Endothelial cell of umbilical vein (primary cell): Measurements from ENCODE around the gene C1orf174. TPM values are rescaled to one million over a fixed set of nuclear protein-coding genes. Genes with fewer than 3 reads are reported as not detected.

Experiments used
- BruUV-seq: library from RNA; stranded (reverse); fragments of 400-500 nt; replicated peaks from 2 replicates; lab custom pipeline; 2021; lab: Mats Ljungman, UMichigan
- CTCF ChIA-PET: fragments of 300-600, 350-600 bp; sonication (Branson Sonifier 250); formaldehyde crosslinking; loops from one replicate; lab custom pipeline; 2021; ENCODE audit warnings: antibody characterized with exemption, inconsistent platforms; lab: Charles Lee
- POLR2A ChIA-PET: fragments of 300-600, 350-600 bp; sonication (Branson Sonifier 250); formaldehyde crosslinking; loops from one replicate; lab custom pipeline; 2021; ENCODE audit warnings: antibody characterized with exemption, inconsistent platforms; lab: Charles Lee
- DNase-seq: peaks from one replicate; pipeline ENCODE4 v3.0.0-alpha.2; 2011; ENCODE audit warnings: low read depth, low spot score
- FAIRE-seq: peaks from 2 replicates; lab custom pipeline; 2011; peaks lifted over from hg19 to GRCh38; lab: Jason Lieb, UNC
- H2AFZ ChIP-seq: 2 replicates; pipeline ENCODE4 v1.6.0; 2012; ENCODE audit warnings: low read depth, low read length, control low read depth, inconsistent platforms
- H3K27ac ChIP-seq: 2 replicates; pipeline ENCODE4 v1.5.1; 2011; ENCODE audit warnings: low read depth, mild to moderate bottlenecking, control low read depth, low read length, moderate library complexity; ENCODE audit not compliant: insufficient read depth
- H3K27me3 ChIP-seq, 2 experiments: 2 replicates each; pipeline versions ENCODE4 v1.6.0 to v1.6.1; 2011; ENCODE audit warnings: low read length in 2 of 2, mixed read lengths in 1 of 2; ENCODE audit not compliant: control insufficient read depth in 2 of 2, insufficient read depth in 2 of 2
- H3K36me3 ChIP-seq, 2 experiments: 2 replicates in 1 of 2; 3 replicates in 1 of 2; pipeline ENCODE4 v1.5.1; 2011; ENCODE audit warnings: low read length in 2 of 2, mild to moderate bottlenecking in 1 of 2, moderate library complexity in 1 of 2; ENCODE audit not compliant: control insufficient read depth in 2 of 2, insufficient read depth in 2 of 2; ENCODE audit errors: extremely low read depth in 1 of 2
- H3K4me1 ChIP-seq: 3 replicates; pipeline ENCODE4 v1.5.1; 2011; ENCODE audit warnings: mild to moderate bottlenecking, low read length; ENCODE audit not compliant: control insufficient read depth, insufficient read depth; ENCODE audit errors: extremely low read depth
- H3K4me2 ChIP-seq: 2 replicates; pipeline ENCODE4 v1.6.1; 2011; ENCODE audit warnings: low read length, control low read depth, mixed read lengths; ENCODE audit not compliant: insufficient read depth
- H3K4me3 ChIP-seq, 3 experiments: fragments of 200-600 bp in 1 of 3; sonication (generic), shearing (Covaris generic) in 1 of 3; replicated peaks in 1 of 3; 2 replicates each; pipeline ENCODE4 v1.5.1; 2011 to 2016; ENCODE audit warnings: control low read depth in 3 of 3, low read length in 3 of 3, mild to moderate bottlenecking in 2 of 3, inconsistent platforms in 1 of 3, low read depth in 1 of 3, moderate library complexity in 1 of 3; ENCODE audit not compliant: insufficient read depth in 1 of 3
- H3K79me2 ChIP-seq: 2 replicates; pipeline ENCODE4 v1.6.0; 2012; ENCODE audit warnings: low read length, inconsistent platforms; ENCODE audit not compliant: control insufficient read depth, insufficient read depth
- H3K9ac ChIP-seq: replicated peaks from 2 replicates; pipeline ENCODE3; 2011; ENCODE audit warnings: low read length, control low read depth; ENCODE audit not compliant: insufficient read depth; ENCODE audit errors: extremely low read depth
- H3K9me1 ChIP-seq: replicated peaks from 3 replicates; pipeline ENCODE4 v1.6.0; 2011; ENCODE audit warnings: mild to moderate bottlenecking, low read length; ENCODE audit not compliant: control insufficient read depth, insufficient read depth; ENCODE audit errors: extremely low read depth
- H3K9me3 ChIP-seq: replicated peaks from 2 replicates; pipeline ENCODE4 v1.5.1; 2012; ENCODE audit warnings: low read length, inconsistent platforms; ENCODE audit not compliant: control insufficient read depth, insufficient read depth
- H4K20me1 ChIP-seq: replicated peaks from 2 replicates; pipeline ENCODE3; 2011; ENCODE audit warnings: mild to moderate bottlenecking, low read length; ENCODE audit not compliant: control insufficient read depth, insufficient read depth; ENCODE audit errors: extremely low read depth
- EZH2 ChIP-seq: IDR thresholded peaks from 2 replicates; pipeline ENCODE4 v1.6.1; 2012; ENCODE audit warnings: borderline replicate concordance, low read depth, mild to moderate bottlenecking, moderate library complexity, low read length, inconsistent platforms; ENCODE audit not compliant: severe bottlenecking
- FOS ChIP-seq: IDR thresholded peaks from 2 replicates; pipeline ENCODE4 v1.6.1; 2011; ENCODE audit warnings: mild to moderate bottlenecking, low read length, moderate library complexity, borderline replicate concordance; ENCODE audit not compliant: insufficient read depth
- GATA2 ChIP-seq: IDR thresholded peaks from 2 replicates; pipeline ENCODE4 v1.7.0; 2011; ENCODE audit warnings: low read depth, mild to moderate bottlenecking, moderate library complexity, mixed read lengths, low read length; ENCODE audit not compliant: insufficient read length, insufficient read depth
- JUN ChIP-seq: IDR thresholded peaks from 2 replicates; pipeline ENCODE4 v1.6.1; 2011; ENCODE audit warnings: borderline replicate concordance, low read depth; ENCODE audit not compliant: insufficient read length, insufficient read depth
- MYC ChIP-seq: IDR thresholded peaks from one replicate; pipeline ENCODE4 v1.6.1; 2011; ENCODE audit warnings: mild to moderate bottlenecking, low read depth, low read length
- POLR2A ChIP-seq: IDR thresholded peaks from 2 replicates; pipeline ENCODE4 v1.6.1; 2012; ENCODE audit warnings: low read depth, mild to moderate bottlenecking, control low read depth, low read length
- POLR2AphosphoS5 ChIP-seq: IDR thresholded peaks from 2 replicates; pipeline ENCODE4 v1.6.1; 2012; ENCODE audit warnings: low read depth, mild to moderate bottlenecking, control low read depth, low read length, moderate library complexity; ENCODE audit not compliant: insufficient read depth
- dilution Hi-C: fragments of 300-500 bp; cut with MboI; formaldehyde crosslinking; loops from one replicate; pipeline ENCODE4 v1.15.0; 2019; ENCODE audit warnings: low sequenced_read_pairs; ENCODE audit not compliant: extremely low pct_ligation_motif_present
- intact Hi-C: fragments of 100-400 bp; cut with micrococcal nuclease; formaldehyde crosslinking; loops from one replicate; pipeline ENCODE4 v1.10.0; 2022
- polyA plus RNA-seq, 4 experiments: library from polyadenylated mRNA; depleted of rRNA in 3 of 4; stranded (reverse) in 3 of 4; unstranded in 1 of 4; fragments of >200 nt; gene quantifications; 2 replicates each; pipeline versions ENCODE4 v1.2.1 to v1.2.3, GENCODE V29; 2011 to 2012; ENCODE audit warnings: missing spikeins in 1 of 4
- total RNA-seq: library from RNA; stranded (reverse); gene quantifications from 2 replicates; pipeline ENCODE4 v1.2.3, GENCODE V29; 2021
- TF ChIP-seq, protein P1 (sequence below), 2 donors: IDR thresholded peaks; 1 replicate in 1 of 2; 2 replicates in 1 of 2; pipeline ENCODE4 v1.5.1; 2011; ENCODE audit warnings: low read length in 2 of 2, mild to moderate bottlenecking in 2 of 2, moderate library complexity in 2 of 2, control low read depth in 1 of 2, inconsistent platforms in 1 of 2, low read depth in 1 of 2; ENCODE audit not compliant: insufficient read depth in 1 of 2; ENCODE audit errors: extremely low read depth in 1 of 2
- TF ChIP-seq, protein P2 (sequence below): IDR thresholded peaks from 2 replicates; pipeline ENCODE4 v1.6.1; 2011; ENCODE audit not compliant: insufficient read depth, insufficient read length

The C1orf174 gene
- total and polyA plus RNA-seq, 2 donors (not counting 3 experiments of a cell fraction or from before 2014, with no cell fraction given): 28.0 to 31.7 TPM

DNA sequence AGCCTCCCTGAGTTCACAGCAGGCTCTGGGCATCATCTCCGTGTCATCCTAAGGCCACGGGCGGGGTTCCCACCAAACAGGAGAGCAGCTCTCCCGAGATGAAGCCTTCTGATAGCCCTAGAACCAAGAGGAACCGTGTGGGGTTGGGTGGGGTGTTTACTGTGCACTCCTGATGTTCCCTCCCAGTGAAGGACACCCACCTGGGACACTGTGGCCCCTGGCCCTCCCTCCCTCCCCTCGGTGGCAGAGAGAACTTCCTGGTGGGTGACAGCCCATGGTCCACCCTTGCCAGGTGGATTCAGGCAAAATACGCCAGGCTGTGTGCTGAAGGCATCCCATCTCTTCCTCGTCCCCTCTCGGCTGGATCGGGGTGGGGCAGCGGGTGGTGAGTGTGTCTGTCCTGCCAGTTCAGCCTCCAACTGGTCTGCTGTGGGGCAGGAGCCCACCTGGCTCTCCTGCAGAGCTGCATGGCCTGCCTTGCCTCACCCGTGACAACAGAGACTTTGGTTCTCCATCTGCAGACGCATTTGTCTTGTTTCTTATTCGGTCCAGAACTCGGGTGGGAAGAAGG lies 15.6 kb upstream of the C1orf174 start:
- Histone ChIP-seq H3K9me3 (no peaks in the 10 kb centered on the region), H3K27me3 (peaks cover 0 to under 1% of the 10 kb centered on the region in 2 experiments), H3K9ac (no peak overlapping the region), H3K36me3 (no peaks in the 10 kb centered on the region), H2AFZ (no peak overlapping the region), H3K4me1 (no peaks in the 10 kb centered on the region), H3K79me2 (no peaks in the 10 kb centered on the region), H3K4me3 (no peak overlapping the region), H4K20me1 (no peaks in the 10 kb centered on the region), H3K4me2 (no peak overlapping the region), H3K9me1 (no peaks in the 10 kb centered on the region), H3K27ac (no peak overlapping the region)
- FAIRE-seq (no peak), DNase-seq (no peak)
- CTCF ChIA-PET: no interaction called here
- no TSS peak for BruUV-seq
- dilution Hi-C loops (no loop called here), intact Hi-C loops (no loop called here)
- no peak for TF ChIP-seq POLR2AphosphoS5
- no peak for TF ChIP-seq EZH2
- no peak for TF ChIP-seq POLR2A
- TF ChIP-seq JUN: no peak
- TF ChIP-seq MYC: no peak
- TF ChIP-seq GATA2: no peak
- POLR2A ChIA-PET: no interaction called here

DNA sequence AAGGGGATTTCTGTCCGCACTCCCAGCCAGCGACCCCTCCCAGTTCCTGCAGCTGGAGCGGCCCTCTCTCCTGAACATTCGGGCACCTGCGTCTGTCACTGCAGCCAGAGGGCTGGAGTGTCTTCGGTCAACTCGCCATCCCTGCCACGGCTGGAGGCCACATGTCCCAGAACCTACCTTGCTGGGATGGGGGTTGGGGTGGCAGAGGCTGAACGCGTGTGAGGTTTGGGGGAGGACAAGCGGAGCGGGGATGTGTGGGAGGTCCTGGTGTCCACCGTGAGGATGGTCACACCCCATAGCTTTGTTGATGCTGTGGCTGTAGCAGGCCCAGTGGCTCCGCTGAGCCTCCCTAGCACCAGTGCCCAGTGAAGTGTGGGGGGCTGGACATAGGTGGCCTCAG lies 14.8 kb upstream of the C1orf174 start:
- dilution Hi-C loops: no loop called here
- H3K4me3 ChIP-seq: no peak overlapping the region
- H3K27ac ChIP-seq: no peak overlapping the region
- DNase-seq (no peak), FAIRE-seq (no peak)
- H3K4me2 ChIP-seq: no peak overlapping the region
- intact Hi-C loops: no loop called here
- no peaks in the 10 kb centered on the region for H3K9me3 ChIP-seq
- peaks cover 0 to 1% of the 10 kb centered on the region in 2 experiments for H3K27me3 ChIP-seq
- TF ChIP-seq MYC (no peak), POLR2A (no peak), GATA2 (no peak), EZH2 (no peak), FOS (no peak), POLR2AphosphoS5 (no peak), JUN (no peak)
- TF ChIP-seq, protein P1, sequence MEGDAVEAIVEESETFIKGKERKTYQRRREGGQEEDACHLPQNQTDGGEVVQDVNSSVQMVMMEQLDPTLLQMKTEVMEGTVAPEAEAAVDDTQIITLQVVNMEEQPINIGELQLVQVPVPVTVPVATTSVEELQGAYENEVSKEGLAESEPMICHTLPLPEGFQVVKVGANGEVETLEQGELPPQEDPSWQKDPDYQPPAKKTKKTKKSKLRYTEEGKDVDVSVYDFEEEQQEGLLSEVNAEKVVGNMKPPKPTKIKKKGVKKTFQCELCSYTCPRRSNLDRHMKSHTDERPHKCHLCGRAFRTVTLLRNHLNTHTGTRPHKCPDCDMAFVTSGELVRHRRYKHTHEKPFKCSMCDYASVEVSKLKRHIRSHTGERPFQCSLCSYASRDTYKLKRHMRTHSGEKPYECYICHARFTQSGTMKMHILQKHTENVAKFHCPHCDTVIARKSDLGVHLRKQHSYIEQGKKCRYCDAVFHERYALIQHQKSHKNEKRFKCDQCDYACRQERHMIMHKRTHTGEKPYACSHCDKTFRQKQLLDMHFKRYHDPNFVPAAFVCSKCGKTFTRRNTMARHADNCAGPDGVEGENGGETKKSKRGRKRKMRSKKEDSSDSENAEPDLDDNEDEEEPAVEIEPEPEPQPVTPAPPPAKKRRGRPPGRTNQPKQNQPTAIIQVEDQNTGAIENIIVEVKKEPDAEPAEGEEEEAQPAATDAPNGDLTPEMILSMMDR (IDR thresholded peaks at IDR 0.05; ENCODE audit: extremely low read depth in 1 of 2, insufficient read depth in 1 of 2, low read depth in 1 of 2, low read length in 2 of 2): no peak
- TF ChIP-seq, protein P2, sequence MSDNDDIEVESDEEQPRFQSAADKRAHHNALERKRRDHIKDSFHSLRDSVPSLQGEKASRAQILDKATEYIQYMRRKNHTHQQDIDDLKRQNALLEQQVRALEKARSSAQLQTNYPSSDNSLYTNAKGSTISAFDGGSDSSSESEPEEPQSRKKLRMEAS: no peak
- no peak overlapping the region for H2AFZ ChIP-seq
- no peaks in the 10 kb centered on the region for H3K4me1 ChIP-seq
- H3K36me3 ChIP-seq: no peaks in the 10 kb centered on the region
- H4K20me1 ChIP-seq: no peaks in the 10 kb centered on the region
- H3K9ac ChIP-seq: no peak overlapping the region
- CTCF ChIA-PET: no interaction called here
- no TSS peak for BruUV-seq
- H3K9me1 ChIP-seq: no peaks in the 10 kb centered on the region
- POLR2A ChIA-PET: no interaction called here
- H3K79me2 ChIP-seq: no peaks in the 10 kb centered on the region
